Body of pancreas (tissue), 4 donors: ENCODE measurements around the gene KANSL3. TPM values are rescaled to one million over a fixed set of nuclear protein-coding genes. Genes with fewer than 3 reads are reported as not detected.

Experiments
- ATAC-seq: fragments of 150-250 bp; one replicate; pipeline ENCODE4 v1.9.1; 2016
- DNase-seq, 4 donors: peaks; one replicate each; pipeline ENCODE4 v3.0.0-alpha.2; 2019
- H3K27ac ChIP-seq, 4 donors: fragments of 200-600 bp; sonication (generic); 1 replicate in 3 of 4; 2 replicates in 1 of 4; pipeline versions ENCODE4 v1.5.1 to v1.6.1; 2016 to 2019; ENCODE audit warnings: mild to moderate bottlenecking in 1 of 4, mixed read lengths in 1 of 4, moderate library complexity in 1 of 4
- H3K27me3 ChIP-seq, 2 donors: fragments of 200-600 bp; sonication (generic); one replicate each; pipeline ENCODE4 v1.6.0; 2016; ENCODE audit warnings: mild to moderate bottlenecking in 1 of 2
- H3K36me3 ChIP-seq, 2 donors: fragments of 200-600 bp; sonication (generic); replicated peaks in 1 of 2; 2 replicates each; pipeline ENCODE4 v1.5.1; 2016; ENCODE audit warnings: low read depth in 2 of 2; ENCODE audit not compliant: insufficient read depth in 1 of 2
- H3K4me1 ChIP-seq: fragments of 200-600 bp; sonication (generic); one replicate; pipeline ENCODE4 v1.6.0; 2016
- H3K4me3 ChIP-seq, 2 donors: fragments of 200-600 bp; sonication (generic); 1 replicate in 1 of 2; 2 replicates in 1 of 2; pipeline ENCODE4 v1.5.1; 2016 to 2019
- H3K9me3 ChIP-seq, 3 donors: fragments of 200-600 bp; sonication (generic); 1 replicate in 2 of 3; 2 replicates in 1 of 3; pipeline ENCODE4 v1.5.1; 2016
- CTCF ChIP-seq, 7 experiments: fragments of 450-650 bp in 4 of 7; fragments of 200-600 bp in 3 of 7; sonication (generic) in 3 of 7; IDR thresholded peaks; one replicate each; pipeline ENCODE4 v1.5.1; 2016 to 2019; ENCODE audit warnings: antibody characterized with exemption in 7 of 7
- POLR2A ChIP-seq, 3 donors: fragments of 450-650 bp; IDR thresholded peaks; one replicate each; pipeline ENCODE4 v1.6.1; 2016; ENCODE audit warnings: antibody characterized with exemption in 3 of 3, mild to moderate bottlenecking in 2 of 3
- WGBS, 2 donors: methylation state at CpG; one replicate each; pipeline ENCODE4 v1.1.5; 2017; 5-methylcytosine and 5-hydroxymethylcytosine counted together
- intact Hi-C: fragments of 100-400 bp; cut with DNase I; formaldehyde crosslinking; loops from one replicate; pipeline ENCODE4 v1.15.1; 2023
- total RNA-seq, 2 donors: library from RNA; depleted of rRNA; stranded (reverse); fragments of >200 nt; gene quantifications; one replicate each; pipeline ENCODE4 v1.1.0, GENCODE V29; 2016

KANSL3 gene
- total RNA-seq, 2 donors from 2014 or later: 36.6 to 50.4 TPM

GRCh38 chr2:96547203-96547641 lies 90.9 kb downstream of the KANSL3 start:
- ATAC-seq (no peak), DNase-seq (no peak)
- Histone ChIP-seq H3K27ac (no peak overlapping the region), H3K4me3 (no peak overlapping the region), H3K27me3 (no peaks in the 10 kb centered on the region), H3K4me1 (peaks cover 12% of the 10 kb centered on the region), H3K36me3 (peaks cover 0 to 3% of the 10 kb centered on the region in 2 donors), H3K9me3 (no peaks in the 10 kb centered on the region)
- intact Hi-C loops: no loop called here
- no peak for TF ChIP-seq CTCF (IDR thresholded peaks at IDR 0.05)
- no peak for TF ChIP-seq POLR2A (IDR thresholded peaks at IDR 0.05)
- 86 to 91% methylated on average over 7 of the region's 7 CpGs for WGBS, 2 donors

- no peaks in the 10 kb centered on the region for H3K27me3 ChIP-seq
- TF ChIP-seq CTCF (IDR thresholded peaks at IDR 0.05): no peak
- no peak for TF ChIP-seq POLR2A (IDR thresholded peaks at IDR 0.05)
- intact Hi-C loops: no loop called here
Observed at GRCh38 chr2:96546797-96547196, 91.3 kb downstream of the KANSL3 start.

DNA sequence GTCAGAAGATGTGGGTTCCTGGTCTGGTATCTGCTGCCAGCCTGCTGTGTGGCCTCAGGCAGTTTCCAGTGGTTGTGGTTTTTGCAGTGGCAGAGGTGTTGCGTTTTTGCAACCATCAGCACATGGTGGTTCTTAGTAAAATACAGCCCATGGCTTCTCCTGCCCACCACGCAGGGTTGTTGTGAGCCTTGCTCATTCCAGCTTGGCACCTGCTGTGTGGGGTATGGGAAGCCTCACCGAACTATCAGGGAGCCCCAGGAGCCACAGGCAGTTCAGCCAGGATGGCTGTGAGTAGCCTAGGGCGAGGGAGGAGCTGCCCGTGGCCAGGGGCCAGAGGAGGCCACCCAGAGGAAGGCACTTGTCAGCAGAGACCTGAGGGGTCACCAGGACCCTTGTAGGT lies 91.8 kb downstream of the KANSL3 start:
- no peak for TF ChIP-seq CTCF (IDR thresholded peaks at IDR 0.05)
- no peak for TF ChIP-seq POLR2A (IDR thresholded peaks at IDR 0.05)
- Histone ChIP-seq H3K4me3 (no peak overlapping the region), H3K27ac (no peak overlapping the region), H3K4me1 (peaks cover 12% of the 10 kb centered on the region), H3K36me3 (peaks cover 0 to 3% of the 10 kb centered on the region in 2 donors), H3K27me3 (no peaks in the 10 kb centered on the region), H3K9me3 (no peaks in the 10 kb centered on the region)
- WGBS, 2 donors: 84 to 96% methylated on average over 3 to 5 of the region's 5 CpGs
- ATAC-seq: no peak
- DNase-seq: no peak
- intact Hi-C loops: no loop called here

More at GRCh38 chr2:96546797-96547196, 91.3 kb downstream of the KANSL3 start:
- H3K27ac ChIP-seq: no peak overlapping the region
- peaks cover 12% of the 10 kb centered on the region for H3K4me1 ChIP-seq
- DNase-seq (no peak), ATAC-seq (no peak)
- WGBS, 2 donors: 89 to 91% methylated on average over 8 of the region's 8 CpGs
- no peak overlapping the region for H3K4me3 ChIP-seq
- H3K36me3 ChIP-seq: peaks cover 0 to 3% of the 10 kb centered on the region in 2 donors
- no peaks in the 10 kb centered on the region for H3K9me3 ChIP-seq

Other genes with a start within 250 kb of the KANSL3 start
- 10 to 100 TPM; 40.7 to 71.2 TPM for gene NEURL3, start 133.0 kb downstream of the KANSL3 start, total RNA-seq
- gene ARID5A, start 101.6 kb downstream of the KANSL3 start, total RNA-seq: 1 to 10 TPM; 8.9 to 9.6 TPM
- 1 to 10 TPM in 1 of 2 donors, under 1 TPM in 1; 0.78 to 3.6 TPM for gene FER1L5, start 4.5 kb upstream of the KANSL3 start, total RNA-seq
- 1 to 10 TPM; 6.6 to 7.8 TPM for gene LMAN2L, start 101.8 kb upstream of the KANSL3 start, total RNA-seq
- gene CNNM4, start 122.6 kb upstream of the KANSL3 start, total RNA-seq: 1 to 10 TPM; 4.3 to 7.8 TPM
- gene CNNM3, start 178.0 kb upstream of the KANSL3 start, total RNA-seq: 10 to 100 TPM; 18.2 to 57.7 TPM
- 10 to 100 TPM in 1 of 2 donors, 1 to 10 TPM in 1; 4.2 to 12.9 TPM for gene ANKRD23, start 205.7 kb upstream of the KANSL3 start, total RNA-seq
- 10 to 100 TPM in 1 of 2 donors, 1 to 10 TPM in 1; 2.3 to 14.3 TPM for gene ANKRD39, start 219.7 kb upstream of the KANSL3 start, total RNA-seq
- 10 to 100 TPM; 11.2 to 13.7 TPM for gene SEMA4C, start 231.8 kb upstream of the KANSL3 start, total RNA-seq